Activated naive CD4-positive, alpha-beta T cell treated with anti-CD3 and anti-CD28 coated beads, Interleukin-2, amount 50 U/mL, for 16 hours (primary cell): Measurements from ENCODE around the gene PGS1.

Source experiments
- DNase-seq: peaks from one replicate; pipeline ENCODE4 v3.0.0-alpha.2; 2020

Gene PGS1

GRCh38 chr17:78364436-78365281 lies 13.8 kb upstream of the PGS1 start:
- peak; percentile 23 for DNase-seq

GRCh38 chr17:78365561-78366108 lies 12.8 kb upstream of the PGS1 start:
- no peak for DNase-seq

- no peak for DNase-seq
Measured at GRCh38 chr17:78366109-78366848, 12.2 kb upstream of the PGS1 start.

GRCh38 chr17:78367193-78367592 lies 11.3 kb upstream of the PGS1 start:
- no peak for DNase-seq

GRCh38 chr17:78368348-78368747 lies 10.1 kb upstream of the PGS1 start:
- DNase-seq: no peak

GRCh38 chr17:78368854-78369495 lies 9.5 kb upstream of the PGS1 start:
- DNase-seq: no peak

GRCh38 chr17:78369791-78370381 lies 8.6 kb upstream of the PGS1 start:
- DNase-seq: no peak

GRCh38 chr17:78371056-78371455 lies 7.4 kb upstream of the PGS1 start:
- DNase-seq: no peak

- no peak for DNase-seq
Measured at GRCh38 chr17:78372841-78373240, 5.6 kb upstream of the PGS1 start.

GRCh38 chr17:78374189-78374588 lies 4.3 kb upstream of the PGS1 start:
- no peak for DNase-seq

- no peak for DNase-seq
Measured at GRCh38 chr17:78374631-78375274, 3.7 kb upstream of the PGS1 start.

GRCh38 chr17:78375401-78376151 lies 2.9 kb upstream of the PGS1 start:
- DNase-seq: no peak

- DNase-seq: no peak
Measured at GRCh38 chr17:78376161-78376560, 2.3 kb upstream of the PGS1 start.

- no peak for DNase-seq
Measured at GRCh38 chr17:78377858-78378224, 608 bp upstream of the PGS1 start.

- no peak for DNase-seq
Measured at GRCh38 chr17:78379131-78379491, 662 bp downstream of the PGS1 start.

- no peak for DNase-seq
Measured at GRCh38 chr17:78380370-78380769, 1.9 kb downstream of the PGS1 start.

GRCh38 chr17:78381601-78382232 lies 3.3 kb downstream of the PGS1 start:
- DNase-seq: peak; percentile 46

GRCh38 chr17:78383725-78384471 lies 5.4 kb downstream of the PGS1 start:
- DNase-seq: peak; percentile 64

GRCh38 chr17:78384479-78385175 lies 6.2 kb downstream of the PGS1 start:
- no peak for DNase-seq
